ENCODE data around the gene TRIM34. TPM values are rescaled to one million over a fixed set of nuclear protein-coding genes. Genes with fewer than 3 reads are reported as not detected.
"Not testable (repeated sequence)": the region's sequence is repeated elsewhere in the genome, so short reads cannot be mapped to it uniquely, and the experiment has no call there.

The TRIM34 gene
- total RNA-seq, 1 experiment from 2014 or later = 9.9 TPM

- Mint-ChIP-seq H3K27ac (ENCODE audit: unreplicated experiment) (no peak overlapping the region), H3K9me3 (ENCODE audit: low read depth, unreplicated experiment) (peaks cover 3% of the 10 kb centered on the region), H3K36me3 (ENCODE audit: insufficient read depth, unreplicated experiment) (peaks cover 13% of the 10 kb centered on the region), H3K27me3 (ENCODE audit: unreplicated experiment) (no peaks in the 10 kb centered on the region), H3K4me3 (ENCODE audit: low read depth, unreplicated experiment) (no peak overlapping the region), H3K4me1 (ENCODE audit: low read depth, unreplicated experiment) (peaks cover 18% of the 10 kb centered on the region)
- CTCF ChIA-PET = no interaction called here
- DNase-seq = no peak
- TF ChIP-seq, protein P1, sequence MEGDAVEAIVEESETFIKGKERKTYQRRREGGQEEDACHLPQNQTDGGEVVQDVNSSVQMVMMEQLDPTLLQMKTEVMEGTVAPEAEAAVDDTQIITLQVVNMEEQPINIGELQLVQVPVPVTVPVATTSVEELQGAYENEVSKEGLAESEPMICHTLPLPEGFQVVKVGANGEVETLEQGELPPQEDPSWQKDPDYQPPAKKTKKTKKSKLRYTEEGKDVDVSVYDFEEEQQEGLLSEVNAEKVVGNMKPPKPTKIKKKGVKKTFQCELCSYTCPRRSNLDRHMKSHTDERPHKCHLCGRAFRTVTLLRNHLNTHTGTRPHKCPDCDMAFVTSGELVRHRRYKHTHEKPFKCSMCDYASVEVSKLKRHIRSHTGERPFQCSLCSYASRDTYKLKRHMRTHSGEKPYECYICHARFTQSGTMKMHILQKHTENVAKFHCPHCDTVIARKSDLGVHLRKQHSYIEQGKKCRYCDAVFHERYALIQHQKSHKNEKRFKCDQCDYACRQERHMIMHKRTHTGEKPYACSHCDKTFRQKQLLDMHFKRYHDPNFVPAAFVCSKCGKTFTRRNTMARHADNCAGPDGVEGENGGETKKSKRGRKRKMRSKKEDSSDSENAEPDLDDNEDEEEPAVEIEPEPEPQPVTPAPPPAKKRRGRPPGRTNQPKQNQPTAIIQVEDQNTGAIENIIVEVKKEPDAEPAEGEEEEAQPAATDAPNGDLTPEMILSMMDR (IDR thresholded peaks at IDR 0.05; ENCODE audit: unreplicated experiment) = no peak
- intact Hi-C loops (cut with micrococcal nuclease; ENCODE audit: unreplicated experiment) = no loop called here
- BruUV-seq (replicated peaks) = no TSS peak
Observed at GRCh38 chr11:5593146-5593545, 31.7 kb upstream of the TRIM34 start.

GRCh38 chr11:5596607-5597201 lies 28.1 kb upstream of the TRIM34 start, which contains the start of gene TRIM6:
TSS of gene TRIM6 (plus strand) at chr11:5596637. CDS start at chr11:5596898, 261 bp downstream.
- Mint-ChIP-seq H3K4me1 (ENCODE audit: low read depth, unreplicated experiment) (peaks cover 18% of the 10 kb centered on the region), H3K4me3 (ENCODE audit: low read depth, unreplicated experiment) (peak within 1 kb of the TSS; percentile 62), H3K27ac (ENCODE audit: unreplicated experiment) (peak within 1 kb of the TSS; percentile 71), H3K9me3 (ENCODE audit: low read depth, unreplicated experiment) (no peaks in the 10 kb centered on the region), H3K27me3 (ENCODE audit: unreplicated experiment) (no peaks in the 10 kb centered on the region), H3K36me3 (ENCODE audit: insufficient read depth, unreplicated experiment) (peaks cover 13% of the 10 kb centered on the region)
- TSS peak; percentile 41 for BruUV-seq (replicated peaks)
- DNase-seq = peak; percentile 36
- CTCF ChIA-PET = interaction anchor here (1.2 to 1.3 kb wide), 2 partner anchors 9 to 88 kb away, joined by 3 to 5 read pairs; partner anchors contain the start of gene TRIM5
- TF ChIP-seq, protein P1 (IDR thresholded peaks at IDR 0.05; ENCODE audit: unreplicated experiment) = no peak
- intact Hi-C loops (cut with micrococcal nuclease; ENCODE audit: unreplicated experiment) = loop anchor here (5.0 kb wide), 1 partner anchor 211 kb away; the partner anchor contains the start of gene OR52N2

DNA sequence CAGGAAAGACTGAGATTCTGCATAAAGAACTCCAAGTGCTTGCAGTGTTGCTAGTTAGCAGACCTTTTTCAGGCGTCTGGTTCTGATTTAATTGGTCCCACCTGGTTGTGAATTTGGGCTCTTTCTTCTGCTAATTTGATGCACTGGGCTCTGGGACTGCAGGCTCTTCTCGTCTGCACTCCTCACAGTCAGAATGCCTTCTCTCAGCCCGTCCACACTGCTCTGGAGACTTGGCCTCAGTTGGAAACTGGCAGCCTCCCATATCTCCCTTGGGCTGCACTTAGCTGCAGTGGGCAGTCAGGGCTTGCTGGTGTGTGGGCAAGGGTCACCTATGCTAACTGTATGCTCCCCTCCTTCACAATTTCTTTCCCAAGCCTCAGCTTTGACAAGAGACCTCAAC lies 26.8 kb upstream of the TRIM34 start:
- peaks cover 13% of the 10 kb centered on the region for H3K36me3 Mint-ChIP-seq (ENCODE audit: insufficient read depth, unreplicated experiment)
- intact Hi-C loops (cut with micrococcal nuclease; ENCODE audit: unreplicated experiment) = loop anchor here (5.0 kb wide), 1 partner anchor 209 kb away; the partner anchor contains the start of gene OR52N2
- no peak overlapping the region for H3K4me3 Mint-ChIP-seq (ENCODE audit: low read depth, unreplicated experiment)
- no peak for DNase-seq
- CTCF ChIA-PET = no interaction called here
- TF ChIP-seq, protein P1 (IDR thresholded peaks at IDR 0.05; ENCODE audit: unreplicated experiment) = no peak
- H3K4me1 Mint-ChIP-seq (ENCODE audit: low read depth, unreplicated experiment) = peaks cover 19% of the 10 kb centered on the region
- no peaks in the 10 kb centered on the region for H3K9me3 Mint-ChIP-seq (ENCODE audit: low read depth, unreplicated experiment)
- H3K27me3 Mint-ChIP-seq (ENCODE audit: unreplicated experiment) = no peaks in the 10 kb centered on the region
- H3K27ac Mint-ChIP-seq (ENCODE audit: unreplicated experiment) = no peak overlapping the region
- no TSS peak for BruUV-seq (replicated peaks)

DNA sequence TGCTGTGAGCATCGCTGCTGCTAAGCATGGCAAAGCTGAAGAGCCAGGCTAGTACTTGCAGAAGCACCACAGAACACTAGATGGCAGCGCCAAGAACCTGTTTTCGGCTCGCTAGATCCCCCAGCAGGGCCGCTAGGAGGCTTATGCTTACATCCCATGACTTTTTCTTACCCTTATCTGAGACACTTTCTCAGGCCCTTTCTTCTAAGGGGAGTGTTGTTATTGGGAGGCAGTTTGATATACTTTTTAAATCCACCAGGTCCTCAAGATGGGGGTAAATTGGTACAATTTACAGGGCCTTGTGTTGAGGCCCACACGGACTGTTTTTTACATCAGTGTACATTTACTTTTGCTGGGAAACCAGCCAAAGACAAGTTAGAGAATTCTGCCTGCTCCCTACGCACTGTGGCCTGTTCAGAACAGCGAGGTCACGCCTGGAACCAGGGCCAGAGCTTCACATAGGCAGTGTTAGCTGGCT lies 24.4 kb upstream of the TRIM34 start:
- Mint-ChIP-seq H3K27ac (ENCODE audit: unreplicated experiment) (no peak overlapping the region), H3K27me3 (ENCODE audit: unreplicated experiment) (no peaks in the 10 kb centered on the region), H3K36me3 (ENCODE audit: insufficient read depth, unreplicated experiment) (peaks cover 13% of the 10 kb centered on the region), H3K4me3 (ENCODE audit: low read depth, unreplicated experiment) (no peak overlapping the region), H3K4me1 (ENCODE audit: low read depth, unreplicated experiment) (peaks cover 27% of the 10 kb centered on the region), H3K9me3 (ENCODE audit: low read depth, unreplicated experiment) (no peaks in the 10 kb centered on the region)
- TF ChIP-seq, protein P1 (IDR thresholded peaks at IDR 0.05; ENCODE audit: unreplicated experiment) = peak; percentile 81
- BruUV-seq (replicated peaks) = no TSS peak
- intact Hi-C loops (cut with micrococcal nuclease; ENCODE audit: unreplicated experiment) = loop anchor here (2.0 to 5.0 kb wide), 2 partner anchors 112 to 292 kb away; partner anchors contain the start of gene OR52E5
- CTCF ChIA-PET = interaction anchor here (0.6 to 1.0 kb wide), 3 partner anchors 59 to 209 kb away, joined by 3 to 5 read pairs (median 4); partner anchors contain the start of gene TRIM5
- peak; percentile 72 for DNase-seq

GRCh38 chr11:5602791-5603190 lies 22.0 kb upstream of the TRIM34 start:
- intact Hi-C loops (cut with micrococcal nuclease; ENCODE audit: unreplicated experiment) = loop anchor here (5.0 kb wide), 1 partner anchor 290 kb away; the partner anchor contains the start of gene OR52E5
- H3K4me3 Mint-ChIP-seq (ENCODE audit: low read depth, unreplicated experiment); H3K27me3 Mint-ChIP-seq (ENCODE audit: unreplicated experiment); H3K36me3 Mint-ChIP-seq (ENCODE audit: insufficient read depth, unreplicated experiment); H3K4me1 Mint-ChIP-seq (ENCODE audit: low read depth, unreplicated experiment); DNase-seq; H3K27ac Mint-ChIP-seq (ENCODE audit: unreplicated experiment); CTCF ChIA-PET; BruUV-seq (replicated peaks); H3K9me3 Mint-ChIP-seq (ENCODE audit: low read depth, unreplicated experiment): not testable (repeated sequence)
